ENCODE data around the gene WWP2.

Gene WWP2

DNA sequence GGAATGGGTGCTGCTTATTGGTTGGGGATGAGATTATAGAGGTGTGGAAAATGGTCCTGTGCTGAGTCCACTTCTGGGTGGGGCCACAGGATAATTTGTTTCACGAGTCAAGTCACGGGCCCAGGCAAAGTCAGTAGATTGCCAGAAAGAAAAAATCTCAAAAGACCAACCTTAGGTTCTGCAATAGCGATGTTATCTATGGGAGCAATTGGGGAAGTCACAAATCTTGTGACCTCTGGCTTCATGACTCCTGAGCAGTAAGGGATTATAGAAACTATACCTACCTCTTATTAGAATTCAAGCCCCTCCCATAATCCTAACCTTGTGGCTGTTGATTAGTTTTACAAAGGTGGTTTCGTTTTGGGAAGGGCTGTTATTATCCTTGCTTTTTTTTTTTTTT lies 31.4 kb downstream of the WWP2 start:
- H3K4me3 ChIP-seq (IDR thresholded peaks at IDR 0.05; ENCODE audit: insufficient read depth, low read depth, low read length), result no peak overlapping the region
- no peaks in the 10 kb centered on the region for H3K36me3 ChIP-seq (ENCODE audit: insufficient read depth)
- H3K27ac ChIP-seq, result no peak overlapping the region
- no peak overlapping the region for H3K9ac ChIP-seq
- no peaks in the 10 kb centered on the region for H4K20me1 ChIP-seq (ENCODE audit: insufficient read depth)
- TF ChIP-seq, protein P1, sequence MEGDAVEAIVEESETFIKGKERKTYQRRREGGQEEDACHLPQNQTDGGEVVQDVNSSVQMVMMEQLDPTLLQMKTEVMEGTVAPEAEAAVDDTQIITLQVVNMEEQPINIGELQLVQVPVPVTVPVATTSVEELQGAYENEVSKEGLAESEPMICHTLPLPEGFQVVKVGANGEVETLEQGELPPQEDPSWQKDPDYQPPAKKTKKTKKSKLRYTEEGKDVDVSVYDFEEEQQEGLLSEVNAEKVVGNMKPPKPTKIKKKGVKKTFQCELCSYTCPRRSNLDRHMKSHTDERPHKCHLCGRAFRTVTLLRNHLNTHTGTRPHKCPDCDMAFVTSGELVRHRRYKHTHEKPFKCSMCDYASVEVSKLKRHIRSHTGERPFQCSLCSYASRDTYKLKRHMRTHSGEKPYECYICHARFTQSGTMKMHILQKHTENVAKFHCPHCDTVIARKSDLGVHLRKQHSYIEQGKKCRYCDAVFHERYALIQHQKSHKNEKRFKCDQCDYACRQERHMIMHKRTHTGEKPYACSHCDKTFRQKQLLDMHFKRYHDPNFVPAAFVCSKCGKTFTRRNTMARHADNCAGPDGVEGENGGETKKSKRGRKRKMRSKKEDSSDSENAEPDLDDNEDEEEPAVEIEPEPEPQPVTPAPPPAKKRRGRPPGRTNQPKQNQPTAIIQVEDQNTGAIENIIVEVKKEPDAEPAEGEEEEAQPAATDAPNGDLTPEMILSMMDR (conservative IDR thresholded peaks at IDR 0.05; ENCODE audit: low read depth, low read length), result no peak
- no peak overlapping the region for H3K4me2 ChIP-seq
- H3K27me3 ChIP-seq (ENCODE audit: insufficient read depth, low read depth), result no peaks in the 10 kb centered on the region
- no peaks in the 10 kb centered on the region for H3K79me2 ChIP-seq (ENCODE audit: insufficient read depth, low read depth)
- H3K4me1 ChIP-seq (ENCODE audit: low read depth, poor library complexity, severe bottlenecking), result no peaks in the 10 kb centered on the region
- H2AFZ ChIP-seq (ENCODE audit: low read depth), result no peak overlapping the region

DNA sequence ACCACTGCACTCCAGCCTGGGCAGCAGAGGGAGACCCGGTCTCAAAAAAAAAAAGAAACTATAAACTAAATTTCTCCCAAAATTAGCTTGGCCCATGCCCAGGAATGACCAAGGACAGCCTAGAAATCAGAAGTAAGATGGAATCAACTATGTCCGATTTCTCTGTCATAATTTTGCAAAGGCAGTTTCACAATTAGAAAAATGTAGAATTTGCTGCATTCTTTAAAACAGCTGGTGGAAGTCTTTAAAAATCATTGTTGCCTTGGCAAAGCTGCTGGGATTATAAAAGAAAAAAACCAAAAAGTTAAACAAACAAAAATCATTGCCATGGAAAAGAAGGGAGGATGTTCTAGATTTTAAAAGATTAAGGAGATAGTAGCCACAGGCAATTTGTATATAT lies 32.4 kb downstream of the WWP2 start:
- Histone ChIP-seq H3K27ac (no peak overlapping the region), H3K36me3 (ENCODE audit: insufficient read depth) (no peaks in the 10 kb centered on the region; the same call in 1 of the 2 replicates), H4K20me1 (ENCODE audit: insufficient read depth) (no peaks in the 10 kb centered on the region), H3K4me3 (IDR thresholded peaks at IDR 0.05; ENCODE audit: insufficient read depth, low read depth, low read length) (no peak overlapping the region), H3K27me3 (ENCODE audit: insufficient read depth, low read depth) (no peaks in the 10 kb centered on the region), H2AFZ (ENCODE audit: low read depth) (no peak overlapping the region), H3K4me2 (no peak overlapping the region), H3K4me1 (ENCODE audit: low read depth, poor library complexity, severe bottlenecking) (no peaks in the 10 kb centered on the region), H3K9ac (no peak overlapping the region), H3K79me2 (ENCODE audit: insufficient read depth, low read depth) (no peaks in the 10 kb centered on the region)
- TF ChIP-seq, protein P1 (conservative IDR thresholded peaks at IDR 0.05; ENCODE audit: low read depth, low read length), result no peak

DNA sequence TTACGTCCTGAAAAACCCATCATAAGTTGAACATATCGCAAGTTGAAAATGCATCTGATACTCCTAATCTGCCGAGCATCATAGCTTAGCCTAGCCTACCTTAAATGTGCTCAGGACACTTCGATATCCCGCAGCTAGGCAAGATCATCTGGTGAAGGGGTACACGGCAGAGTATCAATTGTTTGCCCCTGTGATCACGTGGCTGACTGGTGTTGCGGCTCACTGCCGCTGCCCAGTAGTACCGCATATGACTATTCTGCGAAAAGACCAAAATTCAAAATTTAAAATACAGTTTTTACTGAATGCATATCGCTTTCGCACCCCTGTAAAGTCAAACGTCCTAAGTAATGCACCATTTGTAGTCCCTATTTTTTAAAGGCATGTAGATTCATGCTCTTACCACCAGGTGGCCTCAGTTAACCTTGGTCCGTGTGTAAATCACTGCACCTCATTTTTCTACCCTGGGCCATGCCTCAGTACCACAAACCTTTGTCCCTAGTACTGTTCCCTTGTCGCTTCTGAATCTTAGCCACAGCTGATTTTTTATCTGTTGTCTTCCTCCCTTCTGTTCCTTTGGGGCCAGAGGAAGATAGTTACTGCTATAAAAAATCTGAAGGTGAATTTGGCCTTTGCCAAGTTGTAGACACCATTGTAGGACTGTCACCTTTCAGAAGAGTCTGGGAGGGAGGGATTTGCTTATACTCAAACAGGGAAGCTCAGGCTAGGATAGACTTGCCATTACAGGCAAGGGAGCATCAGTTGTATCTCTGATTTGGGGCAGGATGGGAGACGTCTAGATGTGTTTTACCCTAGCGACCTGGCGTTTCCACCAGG lies 34.4 kb downstream of the WWP2 start:
- Histone ChIP-seq H3K79me2 (ENCODE audit: insufficient read depth, low read depth) (no peaks in the 10 kb centered on the region), H4K20me1 (ENCODE audit: insufficient read depth) (no peaks in the 10 kb centered on the region), H3K27me3 (ENCODE audit: insufficient read depth, low read depth) (no peaks in the 10 kb centered on the region), H3K36me3 (ENCODE audit: insufficient read depth) (no peaks in the 10 kb centered on the region; the same call in 1 of the 2 replicates), H3K27ac (no peak overlapping the region), H3K4me1 (ENCODE audit: low read depth, poor library complexity, severe bottlenecking) (no peaks in the 10 kb centered on the region), H2AFZ (ENCODE audit: low read depth) (no peak overlapping the region), H3K4me3 (IDR thresholded peaks at IDR 0.05; ENCODE audit: insufficient read depth, low read depth, low read length) (no peak overlapping the region), H3K9ac (no peak overlapping the region), H3K4me2 (no peak overlapping the region)
- TF ChIP-seq, protein P1 (conservative IDR thresholded peaks at IDR 0.05; ENCODE audit: low read depth, low read length), result peak; percentile 93

DNA sequence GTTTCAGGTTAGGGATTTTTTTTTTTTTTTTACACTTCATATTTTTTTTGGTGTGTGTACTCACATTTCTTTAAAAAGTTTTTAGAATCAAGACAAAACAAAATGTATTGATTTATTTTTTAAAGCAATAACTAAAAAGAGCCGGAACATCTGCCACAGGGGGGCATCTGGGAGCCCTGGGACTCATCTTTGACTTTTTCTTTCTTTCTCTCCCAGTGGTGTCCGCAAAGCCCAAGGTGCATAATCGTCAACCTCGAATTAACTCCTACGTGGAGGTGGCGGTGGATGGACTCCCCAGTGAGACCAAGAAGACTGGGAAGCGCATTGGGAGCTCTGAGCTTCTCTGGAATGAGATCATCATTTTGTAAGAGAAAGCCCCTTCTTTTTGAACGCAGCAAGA lies 36.3 kb downstream of the WWP2 start:
- no peak overlapping the region for H3K9ac ChIP-seq
- no peaks in the 10 kb centered on the region for H3K27me3 ChIP-seq (ENCODE audit: insufficient read depth, low read depth)
- H3K4me1 ChIP-seq (ENCODE audit: low read depth, poor library complexity, severe bottlenecking), result no peaks in the 10 kb centered on the region
- H3K27ac ChIP-seq, result no peak overlapping the region
- H3K4me2 ChIP-seq, result no peak overlapping the region
- H4K20me1 ChIP-seq (ENCODE audit: insufficient read depth), result no peaks in the 10 kb centered on the region
- TF ChIP-seq, protein P1 (conservative IDR thresholded peaks at IDR 0.05; ENCODE audit: low read depth, low read length), result no peak; the same call in 1 of the 2 replicates
- H3K36me3 ChIP-seq (ENCODE audit: insufficient read depth), result no peaks in the 10 kb centered on the region; the same call in 1 of the 2 replicates
- no peaks in the 10 kb centered on the region for H3K79me2 ChIP-seq (ENCODE audit: insufficient read depth, low read depth)
- no peak overlapping the region for H2AFZ ChIP-seq (ENCODE audit: low read depth)
- no peak overlapping the region for H3K4me3 ChIP-seq (IDR thresholded peaks at IDR 0.05; ENCODE audit: insufficient read depth, low read depth, low read length)
